Choroid plexus epithelial cell (primary cell): ENCODE measurements around the gene SLC22A5.

Source experiments
- DNase-seq: peaks from one replicate; pipeline ENCODE4 v3.0.0-alpha.2; 2010; ENCODE audit warnings: low read depth
- H3K4me3 ChIP-seq: 2 replicates; pipeline ENCODE4 v1.5.1; 2011; ENCODE audit warnings: low read depth, mild to moderate bottlenecking, control low read depth, low read length, moderate library complexity
- TF ChIP-seq, protein P1 (sequence below): conservative IDR thresholded peaks from 2 replicates; pipeline ENCODE4 v1.5.1; 2011; ENCODE audit warnings: low read depth, mild to moderate bottlenecking, control low read depth, inconsistent platforms, low read length, moderate library complexity

SLC22A5 gene

GRCh38 chr5:132369474-132370180 lies at the start of gene SLC22A5:
Gene SLC22A5 (plus strand): TSS chr5:132369710. CDS start chr5:132369973, 263 bp downstream.
- TF ChIP-seq, protein P1, sequence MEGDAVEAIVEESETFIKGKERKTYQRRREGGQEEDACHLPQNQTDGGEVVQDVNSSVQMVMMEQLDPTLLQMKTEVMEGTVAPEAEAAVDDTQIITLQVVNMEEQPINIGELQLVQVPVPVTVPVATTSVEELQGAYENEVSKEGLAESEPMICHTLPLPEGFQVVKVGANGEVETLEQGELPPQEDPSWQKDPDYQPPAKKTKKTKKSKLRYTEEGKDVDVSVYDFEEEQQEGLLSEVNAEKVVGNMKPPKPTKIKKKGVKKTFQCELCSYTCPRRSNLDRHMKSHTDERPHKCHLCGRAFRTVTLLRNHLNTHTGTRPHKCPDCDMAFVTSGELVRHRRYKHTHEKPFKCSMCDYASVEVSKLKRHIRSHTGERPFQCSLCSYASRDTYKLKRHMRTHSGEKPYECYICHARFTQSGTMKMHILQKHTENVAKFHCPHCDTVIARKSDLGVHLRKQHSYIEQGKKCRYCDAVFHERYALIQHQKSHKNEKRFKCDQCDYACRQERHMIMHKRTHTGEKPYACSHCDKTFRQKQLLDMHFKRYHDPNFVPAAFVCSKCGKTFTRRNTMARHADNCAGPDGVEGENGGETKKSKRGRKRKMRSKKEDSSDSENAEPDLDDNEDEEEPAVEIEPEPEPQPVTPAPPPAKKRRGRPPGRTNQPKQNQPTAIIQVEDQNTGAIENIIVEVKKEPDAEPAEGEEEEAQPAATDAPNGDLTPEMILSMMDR = no peak
- peak; percentile 26 for DNase-seq
- H3K4me3 ChIP-seq = peak within 1 kb of the TSS; percentile 72

DNA sequence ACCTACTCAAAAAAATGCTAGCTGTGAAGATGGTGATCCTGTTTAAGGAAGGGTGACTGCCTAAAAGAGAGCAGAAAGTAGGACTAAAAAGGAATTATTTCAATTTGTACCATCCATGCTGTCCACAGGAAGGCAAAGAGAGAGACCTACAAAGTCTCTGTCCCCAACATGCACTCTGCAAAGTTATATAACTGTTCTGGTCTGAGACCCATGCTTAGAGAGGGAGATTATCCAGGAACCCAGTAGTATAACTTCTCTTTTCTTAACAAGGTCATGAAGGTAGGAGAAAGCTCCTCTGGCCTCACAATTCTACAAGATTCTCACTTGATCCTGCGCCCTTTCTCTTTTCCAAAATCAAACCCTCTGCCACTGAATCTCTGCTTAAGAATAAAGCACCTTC lies 49.5 kb upstream of the SLC22A5 start:
- H3K4me3 ChIP-seq = no peak overlapping the region
- TF ChIP-seq, protein P1 = no peak
- no peak for DNase-seq

GRCh38 chr5:132321109-132321721 lies 48.3 kb upstream of the SLC22A5 start:
- TF ChIP-seq, protein P1 = no peak

DNA sequence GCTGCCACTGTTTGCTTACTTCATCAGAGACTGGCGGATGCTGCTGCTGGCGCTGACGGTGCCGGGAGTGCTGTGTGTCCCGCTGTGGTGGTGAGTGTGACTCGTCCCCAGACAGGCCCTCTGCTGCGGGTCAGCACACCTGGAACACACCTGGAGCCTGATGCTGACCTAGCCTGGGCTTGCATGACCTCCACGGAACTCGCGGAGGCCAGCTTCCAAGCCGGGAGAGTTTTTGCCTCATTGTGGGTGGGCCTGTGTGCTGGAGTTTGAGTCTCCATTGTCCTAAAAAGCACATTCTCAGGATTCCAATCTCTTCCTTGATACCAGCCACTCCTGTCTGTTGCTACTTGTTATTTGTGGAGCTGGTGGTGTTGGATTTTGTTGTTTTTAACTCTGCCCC lies 47.2 kb upstream of the SLC22A5 start:
- TF ChIP-seq, protein P1 = no peak
- H3K4me3 ChIP-seq = no peak overlapping the region
- DNase-seq = no peak

More at GRCh38 chr5:132321109-132321721, 48.3 kb upstream of the SLC22A5 start:
- DNase-seq = no peak
- no peak overlapping the region for H3K4me3 ChIP-seq

DNA sequence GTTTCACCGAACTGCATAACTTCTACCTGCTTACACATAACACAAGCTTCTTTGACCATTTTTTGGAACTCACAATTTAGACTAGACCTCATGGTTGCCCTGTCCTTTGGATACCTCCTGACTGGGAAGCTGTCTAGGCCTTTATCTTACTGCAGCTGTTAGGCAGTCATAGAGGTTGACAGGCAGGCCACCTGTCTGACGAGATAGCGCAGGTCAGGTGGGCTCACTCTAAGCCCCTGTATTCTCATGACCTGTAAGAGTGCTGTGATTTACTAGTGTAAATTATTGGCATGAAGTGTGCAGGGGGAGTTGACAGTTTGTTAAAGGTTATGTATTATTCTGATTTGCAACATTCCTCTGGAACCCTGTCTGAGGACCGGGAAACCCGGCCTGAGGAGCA lies 46.3 kb upstream of the SLC22A5 start:
- TF ChIP-seq, protein P1 = no peak
- DNase-seq = no peak
- H3K4me3 ChIP-seq = no peak overlapping the region

DNA sequence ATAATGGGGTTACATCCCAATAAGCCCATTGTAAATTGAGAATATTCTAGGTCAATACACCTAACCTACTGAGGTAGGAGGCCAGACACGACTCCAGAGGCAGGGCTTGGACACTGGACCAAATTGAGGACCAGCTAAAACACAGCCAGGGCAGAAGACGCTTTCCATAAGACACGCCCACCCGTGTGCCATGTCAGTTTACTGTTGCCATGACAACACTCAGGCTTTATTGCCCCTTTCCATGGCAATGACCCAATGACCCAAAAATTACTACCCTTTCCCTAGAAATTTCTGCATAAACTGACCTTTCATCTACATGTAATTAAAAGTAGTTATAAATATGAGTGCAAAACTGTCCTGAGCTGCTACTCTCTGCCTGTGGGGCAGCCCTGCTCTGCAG lies 43.8 kb upstream of the SLC22A5 start:
- no peak for DNase-seq
- H3K4me3 ChIP-seq = no peak overlapping the region
- TF ChIP-seq, protein P1 = no peak
